HL-60/S4 treated with retinoic acid at 250 ng/mL for 4 days and 3 days (cell line): ENCODE data around the gene DLG2.
"Not testable (repeated sequence)": the region's sequence is repeated elsewhere in the genome, so short reads cannot be mapped to it uniquely, and the experiment has no call there.

ENCODE experiments used
- in situ Hi-C: fragments of 300-500 bp; cut with MboI; formaldehyde crosslinking; loops from 2 replicates; pipeline ENCODE4 v1.7.0; 2022; ENCODE audit warnings: low sequenced_read_pairs

DLG2 gene

DNA sequence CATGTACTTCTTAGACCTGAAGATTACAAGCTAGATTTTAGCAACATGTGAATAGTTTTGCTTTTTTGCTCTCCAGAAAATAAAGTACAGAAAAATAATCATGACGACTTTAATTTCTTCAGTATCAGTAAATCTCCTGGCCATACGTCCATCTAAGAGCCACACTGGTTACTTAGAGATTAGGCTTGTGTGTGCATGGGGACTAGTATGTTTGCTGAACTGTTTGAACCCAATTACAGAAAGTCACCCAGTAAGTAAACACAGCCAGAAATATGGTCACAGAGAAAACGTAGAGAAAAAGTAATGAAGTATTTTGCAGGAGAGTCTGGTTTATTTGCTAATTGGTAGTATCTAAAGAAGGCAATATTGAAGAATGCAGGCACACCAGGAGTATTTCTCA lies 1287.3 kb downstream of the DLG2 start:
- in situ Hi-C loops: no loop called here

DNA sequence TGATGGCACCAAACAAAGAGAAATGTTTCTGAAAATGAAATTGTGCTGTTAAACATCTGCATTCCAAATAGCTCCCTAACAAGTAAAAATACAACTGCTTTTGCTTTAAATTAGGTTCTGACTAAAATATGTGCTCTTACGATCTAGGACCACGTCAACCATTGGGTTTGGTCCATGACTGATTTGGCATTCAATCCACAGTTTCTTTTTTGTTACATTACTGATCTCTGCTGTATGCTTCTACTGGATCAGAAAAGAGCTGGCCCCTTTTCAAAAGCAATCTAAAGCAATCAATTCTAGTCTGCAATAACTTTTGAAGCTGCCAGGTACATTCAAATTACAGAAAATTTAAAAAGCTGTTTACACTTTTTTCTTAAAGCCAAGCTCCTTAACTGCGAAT lies 1293.9 kb downstream of the DLG2 start:
- in situ Hi-C loops: no loop called here

DNA sequence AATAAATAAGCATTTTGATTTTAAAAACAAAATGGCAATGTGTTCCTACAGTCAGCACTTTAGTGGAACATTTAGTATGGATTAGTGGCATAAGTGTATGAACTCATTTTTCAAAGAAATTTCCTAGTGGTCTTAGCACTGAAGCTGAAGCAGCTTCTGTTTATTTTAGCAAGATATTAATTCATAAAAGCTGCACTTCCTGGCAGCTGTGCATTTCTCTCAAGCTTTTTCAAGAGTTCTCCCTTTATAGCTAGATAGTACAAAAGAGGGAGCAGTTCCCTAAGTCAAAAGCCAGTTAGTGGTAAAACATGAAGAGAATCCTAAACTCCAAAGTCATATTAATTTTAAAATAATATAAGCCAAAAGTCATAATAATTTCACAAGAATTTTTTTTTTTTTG lies 1304.9 kb downstream of the DLG2 start:
- in situ Hi-C loops: no loop called here

DNA sequence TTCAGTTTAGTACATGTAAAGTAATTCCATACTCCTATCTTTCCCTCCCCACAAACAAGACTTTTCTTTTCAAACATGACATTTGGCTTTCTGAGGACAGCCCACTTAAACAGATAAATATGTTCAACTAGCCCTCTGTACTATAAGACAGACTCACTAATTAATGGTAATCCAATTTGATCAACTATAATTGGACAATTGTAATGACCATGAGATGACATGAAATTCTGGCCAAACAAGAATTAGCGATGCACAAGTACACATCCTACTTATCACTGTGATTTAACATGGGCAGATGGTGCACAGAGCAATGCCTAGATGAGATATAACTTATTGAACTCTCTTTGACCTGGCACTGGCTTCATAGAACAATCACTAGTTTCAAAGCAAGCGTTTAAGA lies 1307.3 kb downstream of the DLG2 start:
- in situ Hi-C loops: no loop called here

- in situ Hi-C loops: no loop called here
Measured at GRCh38 chr11:84316866-84317555, 1310.1 kb downstream of the DLG2 start.

GRCh38 chr11:84313830-84314359 lies 1313.2 kb downstream of the DLG2 start:
- in situ Hi-C loops: no loop called here

GRCh38 chr11:84310268-84310667 lies 1316.9 kb downstream of the DLG2 start:
- in situ Hi-C loops: no loop called here

DNA sequence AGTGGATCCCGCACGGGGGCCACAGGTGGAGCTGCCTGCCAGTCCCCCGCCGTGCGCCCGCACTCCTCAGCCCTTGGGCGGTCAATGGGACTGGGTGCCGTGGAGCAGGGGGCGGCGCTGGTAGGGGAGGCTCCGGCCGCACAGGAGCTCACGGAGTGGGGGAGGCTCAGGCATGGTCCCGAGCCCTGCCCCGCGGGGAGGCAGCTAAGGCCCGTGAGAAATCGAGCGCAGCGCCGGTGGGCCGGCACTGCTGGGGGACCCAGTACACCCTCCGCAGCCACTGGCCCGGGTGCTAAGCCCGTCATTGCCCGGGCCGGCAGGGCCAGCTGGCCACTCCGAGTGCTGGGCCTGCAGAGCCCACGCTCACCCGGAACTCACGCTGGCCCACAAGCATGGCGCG lies 1318.7 kb downstream of the DLG2 start:
- in situ Hi-C loops: not testable (repeated sequence)

DNA sequence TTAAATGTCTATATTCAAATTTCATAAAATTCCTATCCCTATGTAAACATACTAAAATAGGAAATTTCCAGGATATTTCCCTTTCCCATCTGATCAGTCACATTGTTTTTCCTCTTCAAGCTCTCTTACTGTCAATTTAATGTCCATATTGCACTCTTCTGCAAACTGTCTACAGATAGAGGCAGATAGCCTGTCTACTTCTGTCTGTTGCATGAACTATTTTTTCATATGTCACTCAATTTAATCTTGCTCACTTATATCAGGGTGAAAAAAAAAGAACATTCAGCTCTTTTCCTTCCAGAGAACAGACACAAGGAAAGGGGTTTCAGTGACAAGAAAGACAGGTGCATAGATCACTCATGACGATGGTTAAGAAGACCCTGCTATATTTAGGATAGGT lies 1327.1 kb downstream of the DLG2 start:
- in situ Hi-C loops: no loop called here

GRCh38 chr11:84297570-84297969 lies 1329.6 kb downstream of the DLG2 start:
- in situ Hi-C loops: no loop called here

- in situ Hi-C loops: no loop called here
Measured at GRCh38 chr11:84295815-84296214, 1331.3 kb downstream of the DLG2 start.

DNA sequence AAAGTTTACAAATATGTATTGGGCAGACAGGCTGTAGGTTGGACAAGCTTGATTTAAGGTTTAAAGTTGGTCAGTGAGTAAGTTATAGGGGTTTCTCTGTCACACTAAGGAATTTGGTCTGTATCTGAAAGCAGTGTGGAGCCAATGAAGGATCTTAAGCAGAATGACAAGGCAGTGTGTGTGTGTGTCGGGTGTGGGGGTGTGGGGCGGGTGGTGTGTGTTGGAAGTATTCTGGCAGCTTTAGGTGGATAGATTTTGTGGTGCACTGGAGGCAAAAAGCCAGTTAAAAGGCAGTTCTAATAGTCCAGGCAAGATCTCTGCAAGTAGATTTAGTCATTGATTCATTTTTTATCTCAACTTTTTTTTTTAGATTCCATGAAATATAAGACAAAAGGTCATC lies 1334.2 kb downstream of the DLG2 start:
- in situ Hi-C loops: no loop called here

DNA sequence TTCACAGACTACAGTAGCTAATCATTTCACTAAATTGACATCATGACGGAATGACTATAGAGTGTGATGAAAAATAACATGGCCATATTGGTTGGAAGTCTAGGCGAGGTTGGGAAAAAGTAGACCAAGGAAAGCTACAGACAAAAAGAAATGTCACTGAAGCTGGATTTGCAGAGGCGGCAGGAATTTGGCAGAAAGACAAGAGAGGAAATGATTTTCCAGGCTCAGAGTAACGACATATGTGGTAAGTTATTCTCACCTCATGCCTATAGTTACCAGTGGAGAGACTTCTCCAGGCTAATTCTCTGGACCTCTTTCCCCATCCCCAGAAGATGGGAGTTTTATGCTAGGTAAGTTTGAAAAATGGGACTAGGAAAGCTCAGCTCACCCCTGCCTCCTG lies 1335.1 kb downstream of the DLG2 start:
- in situ Hi-C loops: no loop called here

GRCh38 chr11:84290647-84291046 lies 1336.5 kb downstream of the DLG2 start:
- in situ Hi-C loops: no loop called here

DNA sequence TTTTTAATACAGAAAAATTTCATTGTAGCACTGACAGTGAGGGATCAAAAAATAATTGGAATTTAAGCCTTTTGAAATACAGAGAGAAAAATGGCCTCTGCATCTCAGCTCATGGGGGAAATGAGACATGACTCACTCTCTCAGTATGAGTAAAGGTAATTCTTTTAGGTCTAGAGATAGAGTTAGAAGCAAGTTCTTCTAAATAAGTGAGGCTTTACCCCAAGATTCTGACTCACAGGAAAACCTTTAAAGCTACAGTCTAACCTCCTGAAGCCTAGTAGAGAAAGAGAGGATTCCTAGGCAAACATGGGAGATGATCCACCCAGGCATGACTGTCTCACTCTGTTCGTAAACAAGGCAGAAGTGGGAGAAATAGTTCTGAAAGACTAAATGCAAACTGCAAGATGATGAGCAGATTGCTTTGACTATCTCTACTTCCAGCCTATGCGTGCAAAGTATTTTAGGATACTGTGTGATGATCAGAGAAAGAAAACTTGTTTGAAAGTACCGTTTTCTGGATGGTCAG lies 1337.7 kb downstream of the DLG2 start:
- in situ Hi-C loops: no loop called here

DNA sequence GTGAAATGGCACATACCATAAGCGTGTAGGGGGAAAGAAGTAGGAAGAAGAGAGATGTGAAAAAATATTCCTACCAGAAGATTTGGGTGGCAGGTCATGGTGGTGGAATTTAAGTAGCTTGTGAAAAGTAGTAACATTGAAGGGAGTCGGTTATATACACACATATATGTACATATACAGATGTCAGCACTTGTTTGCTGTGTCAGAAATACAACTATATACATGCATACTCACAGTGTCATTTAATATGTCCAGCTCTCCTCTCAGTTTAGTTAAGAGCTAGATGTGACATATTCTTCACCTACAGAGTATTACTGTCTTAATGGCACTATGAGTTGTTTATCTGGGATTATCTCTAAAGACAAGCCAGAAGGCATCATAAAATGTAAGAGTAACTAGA lies 1353.6 kb downstream of the DLG2 start:
- in situ Hi-C loops: no loop called here

DNA sequence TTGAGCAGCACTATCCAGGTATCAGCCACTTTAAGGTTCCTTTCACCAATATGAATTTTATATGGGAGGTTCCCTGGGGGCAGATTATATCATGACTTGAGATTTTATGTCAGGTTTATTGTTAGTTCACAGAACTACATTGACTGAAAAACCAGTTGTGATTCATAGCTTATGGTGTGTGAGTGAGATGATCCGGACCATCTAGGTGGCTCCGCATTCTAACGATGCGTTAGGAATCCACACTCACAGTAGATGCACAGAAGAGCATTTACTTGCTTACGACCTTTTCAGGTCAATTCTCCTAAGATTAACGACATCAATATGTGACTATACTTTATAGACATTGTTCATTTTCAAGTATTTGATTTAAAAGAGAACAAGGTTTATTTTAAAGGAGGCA lies 1356.7 kb downstream of the DLG2 start:
- in situ Hi-C loops: no loop called here

GRCh38 chr11:84264066-84264465 lies 1363.1 kb downstream of the DLG2 start:
- in situ Hi-C loops: no loop called here

DNA sequence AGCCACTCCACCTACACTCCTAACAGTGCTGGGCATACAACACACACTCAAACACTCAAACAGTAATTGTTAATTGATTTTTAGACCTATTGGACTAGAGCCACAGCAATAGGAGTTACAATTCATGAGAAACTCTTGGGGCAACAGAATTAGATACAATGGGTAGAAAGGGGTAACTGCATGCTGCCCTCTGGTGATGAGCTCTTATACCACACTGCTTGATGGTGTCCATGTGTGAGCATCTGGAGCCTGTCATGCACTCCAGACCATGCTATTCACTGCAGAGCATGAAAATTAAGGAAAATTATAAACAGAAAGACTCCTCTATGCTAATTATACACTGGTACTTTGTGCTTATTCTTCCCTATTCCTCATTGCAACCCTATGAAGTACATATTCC lies 1365.4 kb downstream of the DLG2 start:
- in situ Hi-C loops: no loop called here

- in situ Hi-C loops: no loop called here
Measured at GRCh38 chr11:84260862-84261261, 1366.3 kb downstream of the DLG2 start.

DNA sequence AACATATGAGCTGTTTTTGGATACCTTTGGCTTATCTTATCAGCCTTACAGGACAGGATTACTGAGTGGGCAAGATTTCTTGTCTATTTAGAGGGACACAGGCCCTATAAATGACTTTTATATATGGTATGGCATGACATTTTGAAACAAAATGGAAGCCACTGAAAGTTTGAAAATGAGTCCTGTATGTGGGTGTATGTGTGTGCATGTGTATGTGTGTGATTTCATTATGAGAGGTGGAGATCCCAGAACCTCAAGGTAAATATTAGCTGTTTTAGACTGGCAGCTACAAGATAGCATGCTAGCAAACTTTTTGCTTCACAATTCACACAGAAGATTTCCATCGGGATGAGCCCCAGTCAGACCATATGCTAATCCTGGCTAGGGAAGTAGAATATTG lies 1370.5 kb downstream of the DLG2 start:
- in situ Hi-C loops: no loop called here

GRCh38 chr11:84255483-84255882 lies 1371.7 kb downstream of the DLG2 start:
- in situ Hi-C loops: no loop called here
